Hematopoietic multipotent progenitor cell treated with erythropoietin and hydrocortisone succinate and interleukin-3 and kit ligand, for 8 days (in vitro differentiated cells): ENCODE results near the gene TMEM44.
"Not testable (repeated sequence)": the region's sequence is repeated elsewhere in the genome, so short reads cannot be mapped to it uniquely, and the experiment has no call there.

Experiments
- DNase-seq: peaks from one replicate; pipeline ENCODE4 v3.0.0-alpha.2; 2015

The TMEM44 gene

GRCh38 chr3:194607592-194608389, 25.4 kb downstream of the TMEM44 start:
- no peak for DNase-seq

GRCh38 chr3:194606941-194607340, 26.3 kb downstream of the TMEM44 start:
- no peak for DNase-seq

GRCh38 chr3:194606163-194606562, 27.1 kb downstream of the TMEM44 start:
- DNase-seq, result no peak

- DNase-seq, result not testable (repeated sequence)
These were observed 27.9 kb downstream of the TMEM44 start for GRCh38 chr3:194605314-194605713.

GRCh38 chr3:194604837-194605236, 28.4 kb downstream of the TMEM44 start:
- no peak for DNase-seq

GRCh38 chr3:194604126-194604525, 29.1 kb downstream of the TMEM44 start:
- DNase-seq, result no peak

- DNase-seq, result no peak
These were observed 30.5 kb downstream of the TMEM44 start for GRCh38 chr3:194602669-194603171.

- DNase-seq, result no peak
These were observed 34.3 kb downstream of the TMEM44 start for GRCh38 chr3:194598771-194599557.

- peak; percentile 64 for DNase-seq
These were observed 36.3 kb downstream of the TMEM44 start for GRCh38 chr3:194596906-194597305.

- DNase-seq, result no peak
These were observed 40.1 kb downstream of the TMEM44 start for GRCh38 chr3:194592798-194593752.

GRCh38 chr3:194588741-194589140, 44.5 kb downstream of the TMEM44 start:
- DNase-seq, result no peak

- DNase-seq, result no peak
These were observed 45.0 kb downstream of the TMEM44 start for GRCh38 chr3:194588236-194588635.

GRCh38 chr3:194587438-194587931, 45.7 kb downstream of the TMEM44 start:
- DNase-seq, result no peak

GRCh38 chr3:194586836-194587235, 46.4 kb downstream of the TMEM44 start:
- DNase-seq, result no peak

GRCh38 chr3:194585880-194586281, 47.3 kb downstream of the TMEM44 start:
- no peak for DNase-seq

GRCh38 chr3:194584866-194585265, 48.4 kb downstream of the TMEM44 start:
- DNase-seq, result no peak

- no peak for DNase-seq
These were observed 48.9 kb downstream of the TMEM44 start for GRCh38 chr3:194584320-194584776.

- no peak for DNase-seq
These were observed 50.9 kb downstream of the TMEM44 start for GRCh38 chr3:194582196-194582905.

- no peak for DNase-seq
These were observed 54.1 kb downstream of the TMEM44 start for GRCh38 chr3:194579091-194579606.

GRCh38 chr3:194577986-194578905, 55.0 kb downstream of the TMEM44 start:
- DNase-seq, result no peak
